ENCODE measurements around the gene BNIP5. TPM values are rescaled to one million over a fixed set of nuclear protein-coding genes. Genes with fewer than 3 reads are reported as not detected.

BNIP5 gene
- total RNA-seq, 2 experiments from 2014 or later, result not detected

GRCh38 chr6:36346486-36347273 is 10.0 kb upstream of the BNIP5 start:
- POLR2A ChIA-PET, result no interaction called here
- H3K4me2 ChIP-seq (ENCODE audit: low read length), result no peak overlapping the region
- no peaks in the 10 kb centered on the region for H4K20me1 ChIP-seq (ENCODE audit: insufficient read depth, low read length)
- H3K9me2 ChIP-seq (ENCODE audit: insufficient read depth, low read length), result no peaks in the 10 kb centered on the region
- no peak for DNase-seq (ENCODE audit: low spot score)
- no peaks in the 10 kb centered on the region for H3K9me3 ChIP-seq (ENCODE audit: low read length)
- no peak for TF ChIP-seq CTCF (conservative IDR thresholded peaks at IDR 0.05; ENCODE audit: low read length)
- TF ChIP-seq EZH2phosphoT487 (IDR thresholded peaks at IDR 0.05; ENCODE audit: borderline replicate concordance, low read depth, low read length), result no peak
- no peak overlapping the region for H3K27ac ChIP-seq (ENCODE audit: low read depth, low read length, poor library complexity, severe bottlenecking)
- CTCF ChIA-PET (ENCODE audit: unreplicated experiment), result no interaction called here
- H3K79me2 ChIP-seq (ENCODE audit: insufficient read depth, low read depth, low read length), result no peaks in the 10 kb centered on the region
- no peak overlapping the region for H3K4me3 ChIP-seq (ENCODE audit: low read depth, low read length, poor library complexity, severe bottlenecking)
- no peaks in the 10 kb centered on the region for H3K4me1 ChIP-seq (ENCODE audit: insufficient read depth, low read length, poor library complexity, severe bottlenecking)
- BruUV-seq (replicated peaks), result no TSS peak
- no peaks in the 10 kb centered on the region for H3K36me3 ChIP-seq (ENCODE audit: insufficient read depth, low read length)
- intact Hi-C loops (cut with micrococcal nuclease; ENCODE audit: unreplicated experiment), result no loop called here
- H2AFZ ChIP-seq (ENCODE audit: low read length), result no peak overlapping the region

- H4K20me1 ChIP-seq (ENCODE audit: insufficient read depth, low read length), result no peaks in the 10 kb centered on the region
- H3K27ac ChIP-seq (ENCODE audit: low read depth, low read length, poor library complexity, severe bottlenecking), result no peak overlapping the region
- ChIA-PET POLR2A (interaction anchor here (0.5 kb wide), 2 partner anchors 100 to 222 kb away, joined by 3 to 5 read pairs; no protein-coding TSS in a partner anchor), CTCF (ENCODE audit: unreplicated experiment) (no interaction called here)
- no peak for DNase-seq (ENCODE audit: low spot score)
- no peaks in the 10 kb centered on the region for H3K9me2 ChIP-seq (ENCODE audit: insufficient read depth, low read length)
- no peaks in the 10 kb centered on the region for H3K9me3 ChIP-seq (ENCODE audit: low read length)
- H3K4me1 ChIP-seq (ENCODE audit: insufficient read depth, low read length, poor library complexity, severe bottlenecking), result no peaks in the 10 kb centered on the region
- H3K4me3 ChIP-seq (ENCODE audit: low read depth, low read length, poor library complexity, severe bottlenecking), result no peak overlapping the region
- TF ChIP-seq CTCF (conservative IDR thresholded peaks at IDR 0.05; ENCODE audit: low read length), result no peak
- TF ChIP-seq EZH2phosphoT487 (IDR thresholded peaks at IDR 0.05; ENCODE audit: borderline replicate concordance, low read depth, low read length), result no peak
- no peak overlapping the region for H3K4me2 ChIP-seq (ENCODE audit: low read length)
- no peaks in the 10 kb centered on the region for H3K36me3 ChIP-seq (ENCODE audit: insufficient read depth, low read length)
- H2AFZ ChIP-seq (ENCODE audit: low read length), result no peak overlapping the region
- intact Hi-C loops (cut with micrococcal nuclease; ENCODE audit: unreplicated experiment), result no loop called here
- BruUV-seq (replicated peaks), result no TSS peak
- no peaks in the 10 kb centered on the region for H3K79me2 ChIP-seq (ENCODE audit: insufficient read depth, low read depth, low read length)
Measured at GRCh38 chr6:36345681-36346466, 9.2 kb upstream of the BNIP5 start.
